ENCODE results near the gene TNFSF15.

Gene TNFSF15

GRCh38 chr9:114761523-114761922 lies 44.3 kb downstream of the TNFSF15 start:
- no peak for DNase-seq (ENCODE audit: low read depth)
- TF ChIP-seq CTCF (IDR thresholded peaks at IDR 0.05; ENCODE audit: insufficient read depth, low read depth, low read length, missing control alignments): no peak
- no peak overlapping the region for H3K4me3 ChIP-seq (ENCODE audit: low read length)

DNA sequence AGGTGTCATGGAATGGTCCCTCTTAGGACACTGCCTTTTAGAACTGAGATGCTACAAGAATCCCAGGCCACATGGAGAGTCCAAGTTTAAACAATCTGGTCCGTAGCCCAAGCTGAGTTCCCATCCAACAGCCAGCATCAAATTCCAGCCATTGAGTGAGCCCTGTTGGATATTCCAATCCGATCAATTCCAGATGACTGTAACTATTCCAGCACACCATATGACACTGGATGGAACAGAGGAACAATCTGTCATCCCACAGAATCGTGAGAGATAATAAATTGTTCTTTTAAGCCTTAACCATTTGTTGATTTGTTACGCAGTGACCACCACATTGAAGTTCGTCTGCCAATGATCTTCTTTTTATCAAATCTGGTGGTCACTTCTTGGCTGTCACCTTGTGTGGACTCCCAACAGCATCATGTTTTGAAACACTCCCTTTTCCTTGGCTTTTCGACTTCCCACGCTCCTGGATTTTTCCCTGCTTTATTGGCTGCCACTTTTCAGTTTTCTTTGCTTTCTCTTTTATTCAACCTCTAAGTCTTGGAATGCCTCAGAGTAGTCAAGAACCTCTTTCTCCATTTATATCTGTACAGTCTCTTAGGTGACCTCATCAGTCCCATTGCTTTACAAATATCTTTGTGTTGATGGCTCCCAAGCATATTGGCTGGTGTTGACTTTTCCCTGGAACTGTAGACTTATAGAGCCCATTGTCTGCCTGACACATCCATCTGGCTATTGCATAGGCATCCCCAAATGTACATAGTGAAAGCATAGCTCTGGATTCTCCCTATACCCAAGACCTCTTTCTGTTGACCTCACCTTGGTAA lies 46.1 kb downstream of the TNFSF15 start:
- TF ChIP-seq CTCF (IDR thresholded peaks at IDR 0.05; ENCODE audit: insufficient read depth, low read depth, low read length, missing control alignments): no peak
- no peak overlapping the region for H3K4me3 ChIP-seq (ENCODE audit: low read length)
- no peak for DNase-seq (ENCODE audit: low read depth)

DNA sequence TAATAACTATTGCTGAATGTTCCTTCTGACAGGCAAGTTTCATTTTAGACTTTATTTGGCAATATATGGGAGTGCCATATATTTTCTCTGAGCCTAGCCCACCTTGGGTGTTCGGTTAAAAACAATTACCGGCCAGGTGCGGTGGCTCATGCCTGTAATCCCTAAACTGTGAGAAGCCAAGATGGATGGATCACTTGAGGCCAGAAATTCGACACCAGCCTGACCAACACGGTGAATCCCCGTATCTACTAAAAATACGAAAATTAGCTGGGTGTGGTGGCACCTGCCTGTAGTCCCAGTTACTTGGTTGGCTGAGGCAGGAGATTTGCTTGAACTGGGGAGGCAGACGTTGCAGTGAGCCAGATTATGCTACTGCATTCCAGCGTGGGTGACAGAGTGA lies 47.9 kb downstream of the TNFSF15 start:
- H3K4me3 ChIP-seq (ENCODE audit: low read length): no peak overlapping the region
- no peak for DNase-seq (ENCODE audit: low read depth)
- no peak for TF ChIP-seq CTCF (IDR thresholded peaks at IDR 0.05; ENCODE audit: insufficient read depth, low read depth, low read length, missing control alignments)

GRCh38 chr9:114757395-114757794 lies 48.4 kb downstream of the TNFSF15 start:
- DNase-seq (ENCODE audit: low read depth): no peak
- no peak overlapping the region for H3K4me3 ChIP-seq (ENCODE audit: low read length)
- TF ChIP-seq CTCF (IDR thresholded peaks at IDR 0.05; ENCODE audit: insufficient read depth, low read depth, low read length, missing control alignments): no peak

- no peak for DNase-seq (ENCODE audit: low read depth)
- no peak overlapping the region for H3K4me3 ChIP-seq (ENCODE audit: low read length)
- no peak for TF ChIP-seq CTCF (IDR thresholded peaks at IDR 0.05; ENCODE audit: insufficient read depth, low read depth, low read length, missing control alignments)
These were observed 48.9 kb downstream of the TNFSF15 start for GRCh38 chr9:114756920-114757319.

DNA sequence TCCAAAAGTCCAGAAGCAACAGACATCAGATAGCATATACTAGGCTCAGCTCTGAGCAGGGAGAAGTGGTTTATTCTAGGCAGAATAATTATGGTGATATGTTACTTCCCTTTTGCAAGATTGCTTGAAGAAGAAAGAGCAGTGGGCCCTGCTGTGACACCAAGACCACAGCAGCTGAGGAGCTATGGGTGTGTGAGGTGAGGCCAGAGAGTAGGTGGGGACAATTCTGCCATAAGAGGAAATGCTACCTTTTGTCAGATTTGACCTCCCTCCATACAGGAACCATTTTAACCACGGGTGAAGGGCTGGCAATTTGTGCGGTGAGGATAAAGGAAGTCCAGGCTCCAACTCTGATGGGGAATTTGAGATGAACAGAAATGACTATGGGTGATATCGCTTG lies 51.3 kb downstream of the TNFSF15 start:
- no peak overlapping the region for H3K4me3 ChIP-seq (ENCODE audit: low read length)
- no peak for TF ChIP-seq CTCF (IDR thresholded peaks at IDR 0.05; ENCODE audit: insufficient read depth, low read depth, low read length, missing control alignments)
- no peak for DNase-seq (ENCODE audit: low read depth)

Measured in epithelial cell of esophagus (primary cell).